Brain (organoid and tissue), 1 donor: Measurements from ENCODE around the gene STARD9. TPM values are rescaled to one million over a fixed set of nuclear protein-coding genes. Genes with fewer than 3 reads are reported as not detected.

Source experiments
- polyA plus RNA-seq: library from polyadenylated mRNA; stranded (reverse); fragments of 350-450 nt; fragmentation: Illumina TruSeq; extraction: RNeasy Lipid Tissue Mini Kit (QIAGEN cat#74804); gene quantifications from one replicate; pipeline ENCODE4 v1.2.3, GENCODE V29; 2015; ENCODE audit warnings: low read depth, low replicate concordance; ENCODE audit not compliant: insufficient read depth

Gene STARD9
- polyA plus RNA-seq, 1 donor from 2014 or later = 1.6 TPM

Other genes with a start within 250 kb of the STARD9 start
- 76.9 TPM for gene CAPN3, start 216.1 kb upstream of the STARD9 start, polyA plus RNA-seq
- 19.3 TPM for gene ZNF106, start 84.5 kb upstream of the STARD9 start, polyA plus RNA-seq
- 12.8 TPM for gene SNAP23, start 80.0 kb upstream of the STARD9 start, polyA plus RNA-seq
- gene LRRC57, start 26.8 kb upstream of the STARD9 start, polyA plus RNA-seq = 19.1 TPM
- 15.9 TPM for gene HAUS2, start 26.8 kb upstream of the STARD9 start, polyA plus RNA-seq
- gene CDAN1, start 161.5 kb downstream of the STARD9 start, polyA plus RNA-seq = 7.9 TPM